GM15510 (cell line): Measurements from ENCODE around the gene CXCL17.

ENCODE experiments used
- POLR2A ChIP-seq: IDR thresholded peaks from 3 replicates; pipeline ENCODE4 v1.6.1; 2011; ENCODE audit warnings: borderline replicate concordance; ENCODE audit not compliant: insufficient read length; ENCODE audit errors: extremely low read depth

Gene CXCL17

DNA sequence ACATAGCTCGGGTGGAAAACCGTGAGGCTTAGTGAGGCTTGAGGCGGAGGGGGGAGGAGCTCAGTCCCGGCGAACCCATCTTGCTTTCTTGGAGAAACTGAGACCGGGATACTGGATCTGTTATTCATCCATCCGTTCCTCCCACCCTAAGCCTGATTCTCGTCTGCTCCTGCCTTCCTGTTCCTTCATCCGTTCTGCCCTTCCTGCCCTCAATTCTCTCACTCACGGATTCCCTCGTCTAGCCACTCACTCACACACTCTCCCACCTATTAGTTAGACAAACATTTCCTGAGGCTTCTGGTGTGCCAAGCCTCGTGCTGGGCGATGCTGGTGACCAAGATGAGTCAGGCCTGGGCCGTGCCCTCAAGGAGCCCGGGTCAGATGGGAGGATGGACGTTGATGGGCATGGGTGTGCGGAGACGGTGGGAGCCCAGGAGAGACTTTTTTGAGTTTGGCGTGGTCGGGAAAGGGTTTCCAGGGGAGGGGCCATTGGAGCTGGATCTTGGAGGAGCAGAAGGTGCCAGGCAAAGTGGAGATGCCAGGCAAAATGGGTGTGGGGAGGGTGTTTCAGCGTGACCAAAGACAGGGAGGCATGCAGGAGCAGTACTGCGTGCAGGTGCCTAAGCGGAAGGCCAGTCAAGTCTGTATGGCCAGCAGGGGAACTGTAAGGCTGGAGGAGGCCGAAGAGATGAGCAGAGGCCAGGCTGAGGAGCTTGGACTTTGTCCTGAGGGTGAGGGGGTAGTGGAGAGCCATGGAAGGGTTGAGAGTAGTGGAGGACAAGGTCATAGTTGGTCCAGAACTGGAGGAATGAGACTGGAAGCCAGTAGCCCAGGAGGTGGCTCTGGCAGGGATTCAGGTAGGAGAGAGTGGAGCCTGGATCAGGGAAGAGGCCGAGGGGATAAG, 45.2 kb downstream of the CXCL17 start:
- TF ChIP-seq POLR2A = no peak

DNA sequence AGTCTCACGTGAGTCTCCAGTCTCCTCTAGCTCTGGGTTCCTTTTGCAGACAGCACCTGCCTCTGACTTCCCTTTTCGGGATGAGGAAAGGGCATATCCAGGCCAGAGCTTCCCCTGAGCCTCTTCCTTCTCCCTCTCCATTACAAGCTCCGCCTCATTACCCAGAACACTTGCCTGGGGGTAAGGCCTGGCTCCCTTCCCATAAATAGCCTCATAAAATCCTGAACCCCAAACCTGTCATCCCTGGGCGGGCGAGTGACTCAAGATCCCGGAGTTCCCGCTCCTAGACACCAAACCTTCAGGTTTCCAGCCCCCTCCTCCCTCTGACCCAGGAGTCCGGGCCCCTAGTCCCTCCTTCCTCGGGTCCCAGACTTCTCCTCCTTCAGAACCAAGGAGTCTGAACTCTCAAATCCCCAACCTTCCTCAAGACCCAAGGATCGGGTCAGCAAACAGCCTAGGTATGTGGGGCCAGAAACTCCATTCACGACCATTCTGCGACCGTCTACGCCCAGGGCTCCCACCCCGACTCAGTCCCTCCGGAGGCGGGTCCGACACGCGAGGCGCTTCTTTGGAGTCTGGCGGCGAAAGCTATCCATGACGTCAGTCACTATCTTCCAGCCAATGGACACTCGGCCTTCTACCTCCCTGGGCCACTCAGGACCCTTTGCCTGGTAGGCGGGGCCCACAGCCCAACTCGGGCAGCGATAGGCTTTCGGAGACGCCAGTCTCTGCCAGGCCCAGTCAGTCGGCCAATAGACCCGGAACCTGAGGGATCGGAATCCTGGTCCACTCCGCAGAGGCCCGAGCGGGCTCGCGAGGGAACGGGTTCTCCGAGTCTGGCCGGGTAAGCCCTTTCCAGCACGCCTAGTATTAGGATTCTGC, 46.1 kb downstream of the CXCL17 start:
- TF ChIP-seq POLR2A = peak; percentile 87

DNA sequence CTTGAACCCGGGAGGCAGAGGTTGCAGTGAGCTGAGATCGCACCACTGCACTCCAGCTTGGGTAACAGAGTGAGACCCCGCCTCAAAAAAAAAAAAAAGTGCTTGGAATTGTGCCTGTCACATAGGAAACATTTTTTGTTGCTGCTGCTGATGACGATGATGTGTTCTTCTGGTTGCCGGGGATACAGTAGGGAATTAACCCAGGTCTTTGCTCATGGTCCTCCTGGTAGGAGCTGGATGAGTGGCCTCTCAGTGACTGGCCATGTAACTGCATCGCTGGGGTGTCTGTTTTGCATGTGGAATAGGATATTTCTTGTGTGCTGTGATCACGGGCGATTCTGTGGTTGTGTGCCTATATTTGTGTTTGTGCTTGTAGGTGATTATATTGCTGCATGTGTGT, 48.0 kb downstream of the CXCL17 start:
- TF ChIP-seq POLR2A = no peak

DNA sequence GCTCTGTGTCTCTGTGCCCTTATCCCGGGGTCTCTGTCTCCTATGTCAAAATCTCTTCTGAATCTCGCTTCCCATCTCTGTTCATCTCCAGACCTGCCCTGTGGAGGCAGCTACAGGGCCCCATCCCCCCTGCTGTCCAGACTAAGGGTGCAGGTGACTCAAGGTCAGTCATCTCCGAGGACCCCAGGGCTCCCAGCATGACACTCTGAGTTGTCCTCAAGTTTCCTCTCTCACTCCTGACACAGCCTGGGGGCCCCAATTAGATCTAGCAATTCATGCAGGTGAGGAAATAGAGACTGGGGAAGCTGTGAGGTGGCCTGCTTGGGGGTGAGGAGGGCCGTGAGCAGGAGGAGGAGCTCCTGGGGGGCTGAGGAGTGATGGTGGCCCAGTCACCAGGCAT, 50.6 kb downstream of the CXCL17 start:
- no peak for TF ChIP-seq POLR2A

GRCh38 chr19:42389899-42390298, 52.8 kb downstream of the CXCL17 start, which contains the start of gene CNFN:
TSS of gene CNFN (minus strand) at chr19:42390297. CDS start at chr19:42389037, 1,260 bp downstream.
- no peak for TF ChIP-seq POLR2A

DNA sequence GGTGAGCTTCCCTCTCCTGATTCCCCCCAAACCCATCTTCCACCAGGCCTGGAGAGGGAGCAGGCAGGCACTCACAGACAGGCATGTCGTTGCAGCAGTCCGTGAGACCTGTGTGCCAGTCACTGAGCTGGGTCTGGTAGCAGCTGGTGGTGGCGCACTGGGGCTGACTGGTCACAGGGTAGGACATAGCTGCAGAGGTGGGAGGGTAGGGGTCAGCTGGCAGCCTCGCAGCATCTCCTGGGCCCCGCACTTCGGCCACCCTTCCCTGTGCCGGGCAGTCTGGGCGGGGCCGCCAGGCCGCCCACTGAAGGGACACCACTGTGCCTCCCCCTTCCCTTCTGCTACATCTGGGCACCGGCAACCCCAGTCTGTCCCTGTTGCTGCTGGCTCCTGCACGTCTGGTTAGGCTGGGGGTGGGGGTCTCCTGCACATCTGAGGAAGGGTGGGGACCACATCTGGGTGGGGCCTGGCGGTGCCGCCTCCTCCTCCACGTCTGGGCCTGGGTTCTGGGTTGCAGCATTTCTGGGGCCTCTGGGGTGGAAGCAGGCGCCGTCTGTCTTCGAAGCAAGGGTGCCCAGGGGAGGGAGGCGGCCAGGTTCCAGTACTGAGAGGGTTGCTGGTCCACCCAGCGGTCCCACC, 53.8 kb downstream of the CXCL17 start:
- no peak for TF ChIP-seq POLR2A

- no peak for TF ChIP-seq POLR2A
Observed at GRCh38 chr19:42386974-42387707, 55.6 kb downstream of the CXCL17 start.

DNA sequence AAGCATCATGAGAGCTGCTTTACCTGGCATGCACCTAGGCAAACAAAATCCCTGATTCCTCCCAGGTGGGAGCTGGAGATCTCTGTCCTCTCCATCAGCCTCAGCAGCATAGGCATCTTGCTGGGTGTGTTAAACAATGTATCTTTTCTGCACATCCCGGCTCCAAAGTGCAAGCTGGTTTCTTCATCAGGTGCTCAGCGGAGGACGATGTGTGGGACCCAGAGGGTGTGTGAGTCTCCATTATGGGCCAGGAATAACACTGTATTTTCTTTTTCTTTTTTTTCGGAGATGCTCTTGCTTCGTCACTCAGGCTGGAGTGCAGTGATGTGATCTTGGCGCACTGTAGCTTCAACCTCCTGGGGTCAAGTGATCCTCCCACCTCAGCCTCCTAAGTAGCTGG, 62.6 kb downstream of the CXCL17 start:
- TF ChIP-seq POLR2A = no peak
